Prostate gland (tissue), 2 donors: ENCODE data around the gene AKAP13.

Source experiments
- CTCF ChIP-seq, 4 experiments: fragments of 200-600 bp in 2 of 4; fragments of 450-650 bp in 2 of 4; sonication (generic) in 2 of 4; IDR thresholded peaks; 1 replicate in 3 of 4; 2 replicates in 1 of 4; pipeline ENCODE4 v1.5.1; 2016 to 2019; ENCODE audit warnings: antibody characterized with exemption in 4 of 4, mild to moderate bottlenecking in 2 of 4, moderate library complexity in 2 of 4
- POLR2AphosphoS5 ChIP-seq: sonication (generic); formaldehyde crosslinking; IDR thresholded peaks from one replicate; pipeline ENCODE4 v1.6.1; 2017; ENCODE audit warnings: antibody characterized with exemption

- no peak for TF ChIP-seq CTCF (IDR thresholded peaks at IDR 0.05)
- TF ChIP-seq POLR2AphosphoS5: no peak
Observed at GRCh38 chr15:85398822-85399221, 18.4 kb downstream of the AKAP13 start.
